Panc1 (cell line): Measurements from ENCODE around the gene RIMBP2. TPM values are rescaled to one million over a fixed set of nuclear protein-coding genes. Genes with fewer than 3 reads are reported as not detected.

ENCODE experiments used
- ATAC-seq: fragments of 200-7000 bp; cut with Tn5 transposase; 2 replicates; pipeline ENCODE4 v1.9.1; 2020; ENCODE audit warnings: mild to moderate bottlenecking, moderate library complexity
- BruUV-seq: library from RNA; stranded (reverse); fragments of 400-500 nt; replicated peaks from 2 replicates; lab custom pipeline; 2021; lab: Mats Ljungman, UMichigan
- CTCF ChIA-PET: fragments of 300-600 bp; sonication (Branson Sonifier 250); formaldehyde crosslinking; loops from one replicate; lab custom pipeline; 2022; ENCODE audit warnings: antibody characterized with exemption; lab: Charles Lee
- POLR2A ChIA-PET: fragments of 300-600 bp; sonication (Branson Sonifier 250); formaldehyde crosslinking; loops from one replicate; lab custom pipeline; 2022; ENCODE audit warnings: antibody characterized with exemption; lab: Charles Lee
- DNase-seq: peaks from one replicate; pipeline ENCODE4 v3.0.0-alpha.2; 2010; ENCODE audit warnings: low read depth, low spot score
- H3K27ac ChIP-seq: 2 replicates; pipeline ENCODE4 v1.5.1; 2011; ENCODE audit warnings: mild to moderate bottlenecking, low read length, inconsistent platforms
- H3K27me3 ChIP-seq: fragments of 200-500 bp; sonication (Bioruptor generic); 2 replicates; pipeline ENCODE4 v1.6.0; 2014; ENCODE audit warnings: low read length, inconsistent platforms; ENCODE audit not compliant: control insufficient read depth, insufficient read depth
- H3K36me3 ChIP-seq: fragments of 200-500 bp; sonication (Bioruptor generic); 2 replicates; pipeline ENCODE4 v1.5.1; 2014; ENCODE audit warnings: inconsistent platforms, mild to moderate bottlenecking, low read length, moderate library complexity; ENCODE audit not compliant: control insufficient read depth, insufficient read depth
- H3K4me1 ChIP-seq: 2 replicates; pipeline ENCODE4 v1.5.1; 2011; ENCODE audit warnings: inconsistent platforms, mild to moderate bottlenecking, low read length, moderate library complexity; ENCODE audit not compliant: control insufficient read depth, insufficient read depth
- H3K4me3 ChIP-seq, 2 experiments: 2 replicates each; pipeline ENCODE4 v1.5.1; 2011 to 2012; ENCODE audit warnings: low read depth in 2 of 2, low read length in 2 of 2, mild to moderate bottlenecking in 2 of 2, inconsistent platforms in 1 of 2, moderate library complexity in 1 of 2
- H3K9me3 ChIP-seq: fragments of 200-500 bp; sonication (Bioruptor generic); 2 replicates; pipeline ENCODE4 v1.5.1; 2014; ENCODE audit warnings: low read depth, mild to moderate bottlenecking, inconsistent platforms, low read length, moderate library complexity; ENCODE audit not compliant: control insufficient read depth, insufficient read depth
- CTCF ChIP-seq: fragments of 450-650 bp; IDR thresholded peaks from 2 replicates; pipeline ENCODE4 v1.5.1; 2017; ENCODE audit warnings: mild to moderate bottlenecking
- POLR2AphosphoS5 ChIP-seq: IDR thresholded peaks from 2 replicates; pipeline ENCODE4 v1.6.1; 2012; ENCODE audit warnings: mild to moderate bottlenecking, low read depth, low read length, moderate library complexity
- REST ChIP-seq, 2 experiments: IDR thresholded peaks; 2 replicates each; pipeline ENCODE4 v1.6.1; 2011 to 2012; ENCODE audit warnings: low read depth in 2 of 2, control low read depth in 1 of 2, low read length in 1 of 2, mild to moderate bottlenecking in 1 of 2, moderate library complexity in 1 of 2; ENCODE audit not compliant: insufficient read depth in 1 of 2
- SIN3A ChIP-seq: IDR thresholded peaks from 2 replicates; pipeline ENCODE4 v1.6.1; 2012; ENCODE audit warnings: low read depth, mild to moderate bottlenecking, low read length, moderate library complexity, borderline replicate concordance; ENCODE audit not compliant: insufficient read depth
- TCF7L2 ChIP-seq: IDR thresholded peaks from 2 replicates; pipeline ENCODE4 v1.6.1; 2011; ENCODE audit warnings: mild to moderate bottlenecking, low read depth, low read length, inconsistent platforms
- in situ Hi-C: cut with HindIII; loops from 2 replicates; pipeline ENCODE4 v1.10.0; 2016; ENCODE audit warnings: low sequenced_read_pairs, low pct_unique_long_range_greater_than_20kb
- intact Hi-C: fragments of 100-400 bp; cut with micrococcal nuclease; formaldehyde crosslinking; loops from one replicate; pipeline ENCODE4 v1.10.0; 2022; ENCODE audit not compliant: unreplicated experiment
- total RNA-seq: library from RNA; stranded (reverse); gene quantifications from one replicate; pipeline ENCODE4 v1.2.1, GENCODE V29; 2021; ENCODE audit not compliant: unreplicated experiment

The RIMBP2 gene
- total RNA-seq, 1 experiment from 2014 or later = not detected

- H3K27me3 ChIP-seq = 0 out of 2 replicates have a peak, but pooled peaks cover 5% of the 10 kb centered on the region
- CTCF ChIA-PET = no interaction called here
- ATAC-seq = no peak
Observed at GRCh38 chr12:130742716-130743115, 26.6 kb upstream of the RIMBP2 start.

GRCh38 chr12:130742112-130742511 lies 26.0 kb upstream of the RIMBP2 start:
- BruUV-seq = no TSS peak
- intact Hi-C loops = no loop called here
- Histone ChIP-seq H3K9me3 (no peaks in the 10 kb centered on the region), H3K27ac (no peak overlapping the region), H3K4me3 (no peak overlapping the region), H3K36me3 (no peaks in the 10 kb centered on the region), H3K4me1 (no peaks in the 10 kb centered on the region), H3K27me3 (0 out of 2 replicates have a peak, but pooled peaks cover 5% of the 10 kb centered on the region)
- no peak for DNase-seq
- CTCF ChIA-PET = no interaction called here
- ATAC-seq = no peak
- POLR2A ChIA-PET = no interaction called here
- in situ Hi-C loops = loop anchor here (10.0 kb wide), 1 partner anchor 347 kb away; no protein-coding TSS in a partner anchor
- TF ChIP-seq SIN3A (no peak), REST (IDR thresholded peaks at IDR 0.05; ENCODE audit: insufficient read depth in 1 of 2, low read depth in 2 of 2, low read length in 1 of 2) (no peak), POLR2AphosphoS5 (no peak), CTCF (no peak), TCF7L2 (no peak)

More at GRCh38 chr12:130742716-130743115, 26.6 kb upstream of the RIMBP2 start:
- Histone ChIP-seq H3K9me3 (no peaks in the 10 kb centered on the region), H3K4me3 (no peak overlapping the region), H3K4me1 (no peaks in the 10 kb centered on the region), H3K27ac (no peak overlapping the region), H3K36me3 (no peaks in the 10 kb centered on the region)
- DNase-seq = no peak
- in situ Hi-C loops (loop anchor here (10.0 kb wide), 1 partner anchor 348 kb away; no protein-coding TSS in a partner anchor), intact Hi-C loops (no loop called here)
- TF ChIP-seq CTCF (no peak), REST (IDR thresholded peaks at IDR 0.05; ENCODE audit: insufficient read depth in 1 of 2, low read depth in 2 of 2, low read length in 1 of 2) (no peak), TCF7L2 (no peak)
- BruUV-seq = no TSS peak
- POLR2A ChIA-PET = no interaction called here
